Activated T-cell treated with anti-CD3 and anti-CD28 coated beads for 48 hours (primary cell): ENCODE results near the gene TNFRSF8.
A peak's percentile ranks its signal among the peaks of the same experiment; 100 is the strongest.
"Not testable (repeated sequence)": the region's sequence is repeated elsewhere in the genome, so short reads cannot be mapped to it uniquely, and the experiment has no call there.

Experiments
- DNase-seq: peaks from one replicate; pipeline ENCODE4 v3.0.0-alpha.2; 2020; ENCODE audit warnings: low read depth

TNFRSF8 gene

DNA sequence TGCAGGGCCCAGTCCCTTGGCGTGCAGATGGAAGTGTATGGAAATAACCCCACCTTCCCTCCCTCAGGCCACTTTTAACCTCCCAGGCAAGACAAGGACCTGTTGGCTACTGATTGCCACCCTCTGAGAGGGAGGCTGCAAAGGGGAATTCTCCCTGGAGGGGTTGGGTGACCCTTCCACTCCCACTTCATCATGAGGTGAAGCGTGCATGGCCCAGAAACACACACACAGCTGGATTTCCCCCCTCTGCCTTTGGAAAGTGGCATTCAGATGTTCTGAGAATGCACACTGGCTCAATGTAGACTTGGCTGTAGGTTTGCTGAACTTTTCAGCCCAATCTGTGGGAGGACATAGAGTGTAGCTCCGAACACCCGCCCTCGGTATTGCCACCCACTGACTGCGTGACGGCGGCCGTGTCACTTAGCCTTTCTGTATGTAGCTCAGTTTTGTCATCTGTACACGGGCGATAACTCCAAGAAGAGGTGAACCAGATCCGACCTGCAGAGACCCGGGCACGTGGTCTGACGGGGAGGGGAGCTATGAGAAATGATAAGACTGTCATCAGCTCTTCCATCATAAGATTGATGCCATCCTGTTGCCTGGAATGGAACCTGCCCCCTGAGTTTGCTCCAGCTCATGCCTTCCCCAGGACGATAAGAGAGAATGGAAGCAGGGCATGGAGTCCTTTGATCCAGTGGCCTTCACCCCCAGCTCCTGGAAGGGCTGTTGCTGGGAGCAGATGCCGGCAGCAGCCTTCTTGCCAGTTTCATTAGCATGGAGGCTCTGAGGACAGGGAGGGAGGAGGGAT, 24.5 kb upstream of the TNFRSF8 start:
- DNase-seq = no peak

DNA sequence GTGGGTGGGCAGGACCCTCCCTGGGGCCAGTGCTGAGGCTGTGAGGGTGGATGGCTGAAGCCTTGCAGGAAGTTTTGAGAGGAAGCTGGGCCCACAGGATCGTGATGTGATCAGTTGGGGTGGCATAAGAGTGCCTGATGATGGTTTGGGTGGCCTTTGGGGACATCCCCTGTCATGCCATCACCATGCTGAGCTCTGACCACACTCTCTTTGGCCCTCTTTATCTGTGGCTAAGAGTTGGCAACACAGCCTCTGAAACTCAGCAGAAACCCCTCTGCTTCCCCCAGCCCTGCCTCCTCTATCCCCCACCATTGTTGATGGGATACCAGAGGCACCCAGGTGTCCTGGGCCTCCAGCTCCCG, 24.0 kb upstream of the TNFRSF8 start:
- no peak for DNase-seq

DNA sequence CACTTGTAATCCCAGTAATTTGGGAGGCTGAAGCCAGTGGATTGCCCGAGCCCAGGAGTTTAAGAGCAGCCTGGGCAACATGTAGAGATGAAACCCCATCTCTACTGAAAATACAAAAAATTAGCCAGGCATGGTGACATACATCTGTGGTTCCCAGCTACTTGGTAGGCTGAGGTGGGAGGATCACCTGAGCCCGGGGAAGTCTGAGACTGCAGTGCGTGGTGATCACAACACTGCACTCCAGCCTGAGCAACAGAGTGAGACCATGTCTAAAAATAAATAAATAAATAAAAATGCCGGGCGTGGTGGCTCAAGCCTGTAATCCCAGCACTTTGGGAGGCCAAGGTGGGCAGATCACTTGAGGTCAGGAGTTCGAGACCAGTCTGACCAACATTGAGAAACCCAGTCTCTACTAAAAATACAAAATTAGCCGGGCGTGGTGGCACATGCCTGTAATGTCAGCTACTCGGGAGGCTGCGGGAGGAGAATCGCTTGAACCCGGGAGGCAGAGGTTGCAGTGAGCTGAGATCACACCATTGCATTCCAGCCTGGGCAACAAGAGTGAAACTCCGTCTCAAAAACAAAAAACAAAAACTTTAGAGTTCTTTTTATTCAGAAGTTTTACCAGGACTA, 23.2 kb upstream of the TNFRSF8 start:
- DNase-seq = not testable (repeated sequence)

DNA sequence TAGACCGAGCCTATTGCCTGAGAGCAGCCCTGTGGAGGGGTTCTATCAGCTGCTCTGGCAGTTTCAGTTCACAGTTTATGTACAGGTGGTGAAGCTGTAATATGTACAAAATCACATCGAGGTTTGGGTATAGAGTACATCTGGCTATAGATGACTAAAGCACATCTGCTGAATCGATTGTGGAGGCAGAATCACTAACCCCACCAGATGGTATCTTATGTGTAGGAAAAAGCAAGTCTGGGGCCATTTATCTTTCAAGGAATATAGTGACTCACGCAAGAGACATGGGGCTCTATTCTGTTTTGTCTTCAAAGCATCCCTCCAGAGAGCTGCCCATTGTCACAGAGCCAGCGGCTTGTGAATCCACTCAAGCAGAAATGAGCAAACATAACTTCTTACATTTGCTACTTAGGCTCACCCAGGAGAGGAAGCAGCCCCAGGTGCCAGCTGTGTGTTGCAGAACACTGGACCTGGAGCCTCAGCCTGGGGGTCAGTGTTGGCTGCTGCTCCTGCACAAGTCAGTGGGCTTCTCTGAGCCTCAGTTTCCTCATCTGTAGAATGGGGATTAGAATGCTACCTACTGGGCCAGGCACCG, 22.5 kb upstream of the TNFRSF8 start:
- no peak for DNase-seq

DNA sequence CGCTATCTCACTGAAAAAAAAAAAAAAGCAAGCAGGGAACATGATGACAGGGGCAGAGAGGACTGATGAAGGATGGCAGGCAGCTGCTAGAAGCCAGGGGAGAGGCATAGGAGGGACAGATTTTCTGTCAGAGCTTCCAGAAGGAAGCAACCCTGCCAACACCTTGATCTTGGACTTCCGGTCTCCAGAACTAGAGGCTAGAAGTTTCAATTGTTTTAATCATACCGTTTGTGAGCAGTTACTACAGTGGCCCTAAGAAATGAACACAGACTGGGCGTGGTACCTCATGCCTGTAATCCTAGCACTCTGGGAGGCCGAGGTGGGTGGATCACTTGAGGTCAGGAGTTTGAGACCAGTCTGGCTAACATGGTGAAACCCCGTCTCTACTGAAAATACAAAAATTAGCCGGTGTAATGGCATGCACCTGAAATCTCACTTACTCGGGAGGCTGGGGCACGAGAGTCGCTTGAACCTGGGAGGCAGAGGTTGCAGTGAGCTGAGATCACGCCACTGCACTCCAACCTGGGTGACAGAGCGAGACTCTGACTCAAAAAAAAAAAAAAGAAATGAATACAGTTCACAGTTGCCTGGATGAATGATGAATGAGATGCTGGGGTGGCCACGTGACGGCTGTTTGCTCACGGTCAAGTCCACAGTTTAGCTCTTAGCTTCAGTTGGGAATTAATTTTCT, 18.8 kb upstream of the TNFRSF8 start:
- DNase-seq = not testable (repeated sequence)

DNA sequence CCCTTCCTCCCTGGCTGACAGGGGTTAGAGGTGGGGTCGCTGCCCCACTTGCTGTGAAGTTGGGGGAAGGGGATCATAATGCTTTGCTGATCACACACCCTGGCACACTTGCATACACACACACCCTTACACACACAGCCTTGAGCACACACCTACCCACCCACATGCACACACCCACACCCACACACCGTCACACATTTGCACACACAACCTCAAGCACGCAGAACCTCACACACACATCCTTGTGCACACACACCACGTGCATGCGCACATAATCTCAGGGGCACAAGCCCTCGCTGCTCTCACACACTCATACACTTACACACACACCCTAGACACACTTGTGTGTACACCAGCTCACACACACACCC, 16.4 kb upstream of the TNFRSF8 start:
- no peak for DNase-seq

DNA sequence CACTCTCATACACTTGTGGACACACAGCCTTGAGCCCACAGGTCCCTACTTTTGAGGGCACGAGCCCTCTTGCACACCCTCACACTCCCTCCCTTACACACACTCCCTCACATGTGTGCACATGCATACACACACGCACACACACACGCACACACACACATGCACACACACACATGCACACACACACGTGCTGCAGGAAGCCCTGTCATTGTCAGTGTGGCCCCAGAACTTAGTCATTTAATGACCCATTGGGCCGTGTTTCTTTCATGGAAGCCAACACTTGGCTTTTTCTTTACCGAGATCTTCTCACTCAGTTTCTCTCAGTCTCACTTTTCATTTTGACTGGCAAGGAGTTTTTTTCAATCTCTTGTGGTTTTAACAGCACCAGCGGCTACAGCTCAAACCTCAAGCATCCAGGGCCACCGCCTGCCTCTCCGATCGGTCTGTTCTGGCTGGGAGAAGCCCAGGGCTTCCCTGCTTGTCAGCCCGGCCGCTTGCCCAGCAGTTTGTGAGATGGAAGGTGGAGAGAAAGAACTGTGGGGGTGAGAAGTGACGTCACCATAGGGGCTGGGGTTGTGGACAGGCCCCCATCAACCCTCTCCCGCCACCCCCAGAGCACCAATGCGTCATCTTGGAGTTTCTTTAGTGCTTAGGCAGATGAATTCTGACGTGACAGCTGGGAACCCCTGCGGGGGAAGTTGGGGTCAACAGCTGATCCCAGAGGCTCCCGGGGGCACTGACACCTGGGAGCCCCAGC, 15.8 kb upstream of the TNFRSF8 start:
- DNase-seq = peak; percentile 68

DNA sequence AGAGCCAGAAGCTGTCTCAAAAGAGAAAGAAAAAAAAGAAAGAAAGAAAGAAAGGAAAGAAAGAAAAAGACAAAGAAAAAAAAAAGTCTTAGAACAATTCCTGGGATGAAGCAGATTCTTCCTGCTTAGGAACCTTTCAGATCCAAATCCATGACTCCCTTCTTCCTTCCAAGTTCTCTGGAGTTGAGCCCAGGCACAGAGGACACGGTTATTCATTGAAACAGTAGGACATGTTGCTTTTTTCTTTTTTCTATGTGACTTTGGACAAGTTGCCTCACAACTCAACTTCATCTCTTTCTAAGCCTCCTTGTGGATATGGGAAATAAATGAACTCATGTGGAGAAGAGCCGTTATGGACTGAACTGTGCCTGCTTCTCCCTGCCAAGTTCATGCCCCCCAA, 14.7 kb upstream of the TNFRSF8 start:
- DNase-seq = no peak

DNA sequence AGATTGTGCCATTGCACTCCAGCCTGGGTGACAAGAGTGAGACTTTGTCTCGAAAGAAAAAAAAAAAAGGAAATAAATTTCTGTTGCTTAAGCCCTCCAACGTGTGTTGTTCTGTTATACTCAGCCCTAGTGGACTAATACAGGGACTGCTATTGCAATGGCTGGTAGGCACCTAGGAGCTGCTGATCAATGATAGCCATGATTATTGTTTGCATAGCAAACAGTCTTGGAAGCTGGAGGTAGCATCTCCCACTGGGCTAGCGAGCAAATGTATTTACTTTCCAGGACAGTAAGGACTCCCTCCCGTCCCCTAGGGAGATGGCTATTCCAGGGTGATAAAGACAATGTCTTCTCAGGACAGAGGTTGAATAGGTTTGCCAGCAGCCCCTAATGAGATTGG, 13.5 kb upstream of the TNFRSF8 start:
- DNase-seq = no peak

DNA sequence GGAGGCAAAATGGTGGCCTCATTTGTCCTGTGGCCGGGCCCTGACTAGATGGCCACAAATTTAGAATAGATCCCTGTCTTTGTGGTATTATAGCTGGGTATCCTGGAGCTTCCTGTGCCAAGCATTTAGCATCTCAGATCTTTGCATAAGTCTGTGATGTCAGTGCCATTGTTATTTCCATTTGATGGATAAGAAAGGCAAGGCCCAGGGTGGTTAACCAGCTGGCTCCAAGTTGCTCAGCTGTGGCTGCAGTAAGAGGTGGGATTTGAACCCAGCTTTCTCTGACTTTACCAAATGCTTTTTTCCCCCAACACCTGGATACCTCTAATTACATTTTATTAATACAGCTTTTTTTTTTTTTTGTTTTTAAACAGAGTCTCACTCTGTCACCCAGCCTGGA, 11.7 kb upstream of the TNFRSF8 start:
- no peak for DNase-seq

DNA sequence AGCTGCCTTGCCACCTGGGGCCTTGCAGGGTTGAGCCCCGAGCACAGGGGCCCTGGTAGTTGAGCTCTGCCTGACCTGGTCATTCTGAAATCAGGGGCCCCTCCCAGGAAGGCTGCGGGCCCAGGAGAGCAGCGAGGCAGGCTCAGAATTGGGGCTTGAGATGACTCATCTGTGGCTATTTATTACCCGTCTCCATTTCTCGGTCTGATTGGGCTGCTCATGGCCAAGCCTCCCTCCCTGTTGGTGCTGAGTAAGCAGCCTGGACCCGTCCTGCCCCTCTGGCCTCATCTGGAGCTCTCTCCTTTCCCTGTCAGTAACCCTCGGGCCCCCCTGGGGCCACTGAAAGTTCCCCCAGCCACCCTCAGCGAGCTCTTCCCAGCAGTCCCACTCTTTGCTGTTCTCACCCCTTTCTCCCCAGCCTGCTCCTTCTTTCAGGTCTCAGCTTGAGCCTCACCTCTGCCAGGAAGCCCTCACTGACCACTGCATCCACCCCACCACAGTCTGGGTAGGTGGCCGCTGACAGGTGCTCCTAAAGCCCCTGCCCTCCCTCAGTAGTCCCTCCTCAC, 11.0 kb upstream of the TNFRSF8 start:
- DNase-seq = peak; percentile 37

DNA sequence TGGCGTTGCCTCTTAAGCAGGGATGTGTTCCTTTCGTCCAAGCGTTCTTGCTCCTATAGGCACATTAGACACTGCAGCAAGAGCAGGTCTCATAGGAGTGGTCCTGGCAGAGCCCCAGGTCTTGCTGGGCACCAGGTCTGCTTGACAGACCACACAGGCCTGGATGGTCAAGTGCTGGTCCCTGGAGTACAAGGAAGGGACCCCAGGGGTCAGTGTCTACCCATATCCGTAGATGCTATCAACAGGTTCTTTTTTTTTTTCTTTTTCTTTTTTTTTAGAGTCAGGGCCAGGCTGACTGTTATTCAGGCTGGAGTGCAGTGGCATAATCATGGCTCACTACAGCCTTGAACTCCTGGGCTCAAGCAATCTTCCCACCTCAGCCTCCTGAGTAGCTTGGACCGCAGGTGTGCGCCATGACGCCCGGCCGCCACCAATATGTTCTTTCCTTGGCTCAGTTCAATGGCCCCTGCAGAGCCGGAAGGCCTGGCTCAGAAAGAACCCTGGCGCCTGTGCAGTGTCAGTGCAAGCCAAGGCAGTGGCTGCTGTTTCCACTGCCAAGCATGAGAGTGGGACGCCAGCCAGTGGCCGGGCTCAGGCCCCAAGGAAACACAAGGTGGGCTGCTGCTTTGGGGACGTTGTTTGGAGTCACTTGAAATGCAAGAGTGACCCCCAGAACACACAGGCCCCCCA, 10.0 kb upstream of the TNFRSF8 start:
- DNase-seq = no peak

DNA sequence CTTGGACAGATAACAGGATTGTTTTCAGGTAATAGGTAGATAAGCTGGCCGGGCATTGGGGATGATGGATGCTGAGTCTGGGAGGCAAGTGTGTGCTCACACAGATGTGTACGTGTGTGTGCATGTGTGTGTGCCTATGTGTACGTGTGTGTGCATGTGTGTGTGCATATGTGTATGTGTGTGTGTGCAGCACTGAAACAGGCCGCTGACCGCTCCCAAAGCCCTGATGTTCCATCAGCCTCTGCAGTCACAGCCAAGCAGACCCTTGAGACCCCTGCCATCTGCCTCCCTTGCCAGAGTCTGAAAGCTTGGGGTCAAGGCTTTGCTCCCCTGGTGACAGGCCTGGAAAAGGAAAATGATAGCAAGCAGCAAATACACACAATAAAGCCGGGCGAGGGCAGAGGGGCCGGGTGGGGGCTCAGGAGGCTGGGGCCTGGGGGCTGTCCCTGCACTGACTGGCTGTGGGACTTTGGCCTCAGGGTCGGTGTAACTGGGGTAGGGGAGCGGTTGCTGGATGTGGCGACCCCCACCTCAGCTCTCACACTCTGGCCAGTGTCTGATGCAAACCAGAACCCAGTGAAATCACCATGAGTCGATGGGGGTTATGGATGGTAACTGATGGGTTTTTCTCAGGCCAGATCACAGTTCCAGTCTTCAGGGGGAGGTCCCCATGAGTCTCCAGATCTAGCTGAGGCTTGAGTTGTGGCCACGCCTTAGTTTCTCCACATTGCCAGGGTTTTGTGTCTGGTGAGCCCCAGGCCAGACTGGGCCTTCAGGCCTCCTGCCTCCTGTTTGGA, 9.2 kb upstream of the TNFRSF8 start:
- DNase-seq = no peak

DNA sequence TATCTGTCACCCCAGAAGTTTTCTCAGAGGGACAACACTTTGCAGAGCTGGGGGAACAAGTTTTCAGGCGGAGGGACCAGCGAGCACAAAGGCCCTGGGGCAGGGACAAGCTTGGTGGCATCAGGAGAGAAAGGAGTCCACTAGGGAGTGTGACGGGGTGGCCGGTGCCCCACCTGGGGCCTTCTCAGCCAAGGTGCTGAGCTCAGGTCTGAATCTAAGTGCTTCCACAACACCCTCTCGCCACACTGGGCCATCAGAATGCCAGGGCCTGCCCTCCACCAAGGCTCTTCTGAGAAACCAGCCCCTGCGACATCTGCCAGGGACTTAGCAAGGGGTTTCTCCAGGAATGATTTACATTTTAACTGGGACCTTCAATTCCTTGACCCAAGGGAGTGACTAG, 7.8 kb upstream of the TNFRSF8 start:
- no peak for DNase-seq

DNA sequence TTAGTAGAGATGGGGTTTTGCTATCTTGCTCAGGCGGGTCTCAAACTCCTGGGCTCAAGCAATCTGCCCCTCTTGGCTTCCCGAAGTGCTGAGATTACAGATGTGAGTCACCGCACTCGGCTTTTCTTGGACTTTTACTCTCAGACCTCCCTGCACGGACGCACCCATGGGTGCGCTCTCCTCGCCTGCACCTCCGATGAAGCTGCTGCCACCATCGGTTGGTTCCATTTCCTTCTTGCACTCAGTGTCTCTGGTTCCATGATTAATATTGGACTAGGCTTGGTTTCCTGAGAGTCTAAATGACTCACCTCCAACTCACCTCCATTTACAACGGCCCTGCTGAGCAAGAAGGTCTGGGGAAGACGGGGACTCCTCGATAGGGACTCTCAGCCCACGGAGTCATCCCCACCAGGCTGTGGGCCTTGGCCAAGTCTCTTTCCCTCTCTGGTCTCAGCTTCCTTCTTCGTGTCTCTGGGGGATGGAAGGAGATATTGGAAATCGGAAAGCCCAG, 6.7 kb upstream of the TNFRSF8 start:
- peak; percentile 46 for DNase-seq

DNA sequence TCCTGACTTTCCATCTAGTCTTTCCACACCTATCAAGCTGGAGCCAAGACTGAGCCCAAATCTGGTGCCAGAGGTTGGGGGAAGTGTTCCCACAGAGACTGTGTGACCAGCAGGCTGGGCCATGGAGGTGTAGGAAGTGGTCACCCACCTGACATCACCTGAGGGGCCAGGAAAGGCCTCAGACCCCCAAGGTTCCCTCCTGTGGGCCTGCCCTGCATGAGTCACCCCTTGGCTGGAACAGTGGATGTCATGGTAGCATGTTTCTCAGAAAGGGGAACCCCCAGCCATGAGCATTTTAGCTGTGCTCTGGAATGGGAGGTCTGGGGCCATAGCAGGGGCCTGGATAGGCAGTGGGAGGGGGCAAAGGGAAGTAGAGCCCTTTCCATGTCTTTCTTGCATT, 5.7 kb upstream of the TNFRSF8 start:
- DNase-seq = peak; percentile 50

DNA sequence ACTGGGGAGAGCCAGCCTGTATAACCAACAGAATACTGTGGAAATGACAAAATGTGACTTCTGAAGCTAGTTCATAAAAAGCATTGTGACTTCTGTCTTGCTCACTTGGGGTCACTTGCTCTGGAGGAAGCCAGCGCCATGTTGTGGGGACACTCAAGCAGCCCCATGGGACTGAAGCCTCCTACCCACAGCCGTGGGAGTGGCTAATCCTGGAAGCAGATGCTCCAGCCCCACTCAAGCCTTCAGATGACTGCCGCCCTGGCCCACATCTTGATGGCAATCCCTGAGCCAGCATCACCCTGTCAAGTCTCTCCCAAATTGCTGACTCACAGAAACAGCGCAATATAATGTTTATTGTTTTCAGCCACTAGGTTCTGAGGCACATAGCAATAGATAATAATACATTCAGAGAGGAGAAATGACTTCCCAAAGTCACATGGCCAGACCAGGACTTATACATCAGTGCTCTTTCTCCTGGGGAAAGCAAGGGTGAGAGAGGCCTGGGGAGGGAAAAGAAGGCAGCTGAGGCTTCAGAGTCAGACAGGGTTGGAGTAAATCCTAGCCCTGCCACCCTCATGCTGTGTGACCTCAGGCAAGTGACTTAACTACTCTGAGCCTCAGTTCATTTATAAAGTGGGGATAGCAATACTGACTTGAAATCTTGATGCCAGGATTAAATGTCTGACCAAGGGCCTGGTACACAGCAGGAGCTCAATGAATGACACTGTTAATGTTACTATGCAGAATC, 5.0 kb upstream of the TNFRSF8 start:
- DNase-seq = no peak

DNA sequence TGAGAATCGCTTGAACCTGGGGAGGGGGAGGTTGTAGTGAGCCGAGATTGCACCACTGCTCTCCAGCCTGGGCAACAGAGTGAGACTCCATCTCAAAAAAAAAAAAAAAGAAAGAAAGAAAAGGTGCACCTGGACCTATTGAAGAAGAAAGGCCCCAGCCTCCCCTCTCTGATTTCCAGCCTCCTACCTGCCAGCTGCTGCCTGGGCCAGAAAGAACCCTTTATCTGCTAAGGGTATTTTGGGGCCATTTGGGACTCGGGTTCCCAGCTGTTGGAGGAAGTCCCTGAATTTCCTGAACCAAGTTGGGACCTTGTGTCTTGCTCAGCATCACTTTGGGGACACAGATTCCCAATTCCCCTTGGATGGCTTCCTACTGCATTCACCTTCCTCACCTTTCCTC, 3.9 kb upstream of the TNFRSF8 start:
- DNase-seq = no peak

DNA sequence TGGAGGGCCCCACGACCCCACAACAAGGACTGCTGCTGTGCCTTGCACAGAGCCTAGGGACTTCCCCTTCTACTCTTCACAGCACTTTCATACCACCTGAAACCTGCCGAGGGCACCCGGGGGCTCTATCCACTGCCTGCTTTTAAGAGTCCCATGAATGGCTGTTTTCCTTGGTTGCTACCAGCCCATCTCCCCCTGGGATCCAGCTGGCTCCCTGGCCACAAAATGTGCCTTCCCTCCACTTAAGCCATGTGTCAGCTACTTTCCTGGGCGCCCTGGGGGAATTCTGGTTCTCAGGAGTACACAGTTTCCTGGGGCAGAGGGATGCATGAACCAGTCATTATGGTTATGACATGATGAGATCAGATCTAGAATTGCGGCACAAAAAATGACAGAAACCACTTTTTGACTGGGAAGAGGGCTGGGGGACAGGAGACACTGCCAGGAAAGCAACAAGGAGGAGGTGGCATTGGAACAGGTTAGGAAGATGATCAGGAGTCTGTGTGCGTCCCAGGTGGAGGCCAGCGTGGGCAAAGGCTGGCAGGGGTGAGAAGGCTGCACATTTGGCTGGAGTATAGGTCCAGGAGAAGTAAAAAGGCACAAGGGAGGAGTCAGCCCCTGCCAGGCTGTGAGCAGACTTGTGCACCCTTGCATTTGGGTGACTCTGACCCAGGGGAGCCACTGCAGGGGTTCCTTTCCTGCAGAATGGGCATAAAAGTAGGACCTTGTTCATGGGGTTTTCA, 3.2 kb upstream of the TNFRSF8 start:
- peak; percentile 44 for DNase-seq
